H1 (cell line): Measurements from ENCODE around the gene ARHGAP8. TPM values are rescaled to one million over a fixed set of nuclear protein-coding genes. Genes with fewer than 3 reads are reported as not detected.

Source experiments
- CTCF ChIA-PET: fragments of 300-600 bp; sonication (Branson Sonifier 250); formaldehyde crosslinking; loops from one replicate; lab custom pipeline; 2021; ENCODE audit not compliant: partially characterized antibody; lab: Charles Lee
- POLR2A ChIA-PET: fragments of 300-600 bp; sonication (Branson Sonifier 250); formaldehyde crosslinking; loops from one replicate; lab custom pipeline; 2021; ENCODE audit warnings: inconsistent platforms; ENCODE audit not compliant: partially characterized antibody; lab: Charles Lee
- DNase-seq, 2 experiments: peaks; one replicate each; pipeline versions ENCODE4 v3.0.0 to v3.0.0-alpha.2; 2010 to 2022; ENCODE audit warnings: low spot score in 2 of 2, low read depth in 1 of 2, mixed read lengths in 1 of 2
- FAIRE-seq: peaks from 2 replicates; lab custom pipeline; 2011; peaks lifted over from hg19 to GRCh38; lab: Jason Lieb, UNC
- H2AFZ ChIP-seq: 2 replicates; pipeline ENCODE4 v1.8.1; 2012; ENCODE audit warnings: low read length, inconsistent platforms
- H2AK5ac ChIP-seq: 2 replicates; pipeline ENCODE4 v1.6.1; 2013; ENCODE audit warnings: low read depth, low read length
- H2BK120ac ChIP-seq: replicated peaks from 2 replicates; pipeline ENCODE3; 2013; ENCODE audit warnings: low read depth, low read length, inconsistent platforms
- H2BK12ac ChIP-seq: 2 replicates; pipeline ENCODE4 v1.6.1; 2013; ENCODE audit warnings: low read depth, low read length
- H2BK15ac ChIP-seq: 2 replicates; pipeline ENCODE4 v1.6.1; 2013; ENCODE audit warnings: low read length
- H2BK20ac ChIP-seq: 2 replicates; pipeline ENCODE4 v1.6.1; 2013; ENCODE audit warnings: low read length
- H2BK5ac ChIP-seq: 2 replicates; pipeline ENCODE4 v1.6.1; 2013; ENCODE audit warnings: low read depth, low read length
- H3K14ac ChIP-seq: 2 replicates; pipeline ENCODE4 v1.6.1; 2013; ENCODE audit warnings: inconsistent platforms; ENCODE audit not compliant: insufficient read length
- H3K18ac ChIP-seq: 2 replicates; pipeline ENCODE4 v1.6.1; 2013; ENCODE audit warnings: low read length; ENCODE audit errors: extremely low read depth
- H3K23ac ChIP-seq: 2 replicates; pipeline ENCODE4 v1.6.1; 2013; ENCODE audit warnings: inconsistent platforms; ENCODE audit not compliant: insufficient read length
- H3K23me2 ChIP-seq: 2 replicates; pipeline ENCODE4 v1.6.1; 2013; ENCODE audit warnings: low read depth, low read length
- H3K27ac ChIP-seq: 2 replicates; pipeline ENCODE4 v1.6.1; 2011; ENCODE audit warnings: low read depth, low read length, inconsistent platforms
- H3K27me3 ChIP-seq, 4 experiments: replicated peaks in 1 of 4; 1 replicate in 1 of 4; 2 replicates in 3 of 4; pipeline versions ENCODE4 v1.6.1 to v1.8.1; 2011 to 2013; ENCODE audit warnings: low read length in 3 of 4, mild to moderate bottlenecking in 3 of 4, inconsistent platforms in 2 of 4, mixed read lengths in 2 of 4, moderate library complexity in 1 of 4; ENCODE audit not compliant: control insufficient read depth in 3 of 4, insufficient read depth in 3 of 4; ENCODE audit errors: extremely low read depth in 1 of 4
- H3K36me3 ChIP-seq, 4 experiments: 2 replicates each; pipeline versions ENCODE4 v1.6.1 to v1.8.1; 2011 to 2013; ENCODE audit warnings: mild to moderate bottlenecking in 4 of 4, low read length in 3 of 4, moderate library complexity in 2 of 4, control low read depth in 1 of 4, inconsistent platforms in 1 of 4; ENCODE audit not compliant: insufficient read depth in 4 of 4, control insufficient read depth in 2 of 4
- H3K4ac ChIP-seq: replicated peaks from 2 replicates; pipeline ENCODE3; 2013; ENCODE audit warnings: low read length, low read depth, mixed read lengths, inconsistent platforms; ENCODE audit not compliant: insufficient read length
- H3K4me1 ChIP-seq, 4 experiments: replicated peaks in 1 of 4; 1 replicate in 1 of 4; 2 replicates in 3 of 4; pipeline versions ENCODE4 v1.6.1 to v1.8.1; 2011 to 2013; ENCODE audit warnings: low read length in 3 of 4, inconsistent platforms in 2 of 4, mixed read lengths in 1 of 4; ENCODE audit not compliant: insufficient read depth in 4 of 4, control insufficient read depth in 3 of 4
- H3K4me2 ChIP-seq, 2 experiments: 2 replicates each; pipeline versions ENCODE4 v1.6.1 to v1.8.1; 2011 to 2013; ENCODE audit warnings: low read depth in 2 of 2, low read length in 2 of 2, control low read depth in 1 of 2, inconsistent platforms in 1 of 2, mild to moderate bottlenecking in 1 of 2; ENCODE audit not compliant: insufficient read depth in 1 of 2
- H3K4me3 ChIP-seq, 4 experiments: fragments of 200-600, 300-600 bp in 1 of 4; sonication (generic), shearing (Covaris generic), sonication (Bioruptor Twin) in 1 of 4; 2 replicates each; pipeline versions ENCODE4 v1.5.1 to v1.8.1; 2011 to 2016; ENCODE audit warnings: low read length in 4 of 4, low read depth in 3 of 4, control low read depth in 2 of 4, inconsistent platforms in 2 of 4, mild to moderate bottlenecking in 2 of 4, mixed read lengths in 1 of 4, moderate library complexity in 1 of 4; ENCODE audit not compliant: insufficient read depth in 2 of 4; ENCODE audit errors: extremely low read depth in 1 of 4
- H3K56ac ChIP-seq: replicated peaks from 2 replicates; pipeline ENCODE3; 2013; ENCODE audit warnings: low read depth, mild to moderate bottlenecking, mixed read lengths, low read length, inconsistent platforms; ENCODE audit not compliant: insufficient read length
- H3K79me1 ChIP-seq: 2 replicates; pipeline ENCODE4 v1.6.1; 2013; ENCODE audit warnings: low read depth, low read length, control low read depth
- H3K79me2 ChIP-seq, 2 experiments: 2 replicates each; pipeline versions ENCODE4 v1.6.1 to v1.8.1; 2012 to 2013; ENCODE audit warnings: low read length in 2 of 2, mild to moderate bottlenecking in 2 of 2, inconsistent platforms in 1 of 2; ENCODE audit not compliant: insufficient read depth in 2 of 2, control insufficient read depth in 1 of 2
- H3K9ac ChIP-seq, 4 experiments: replicated peaks in 1 of 4; 1 replicate in 1 of 4; 2 replicates in 3 of 4; pipeline versions ENCODE4 v1.6.1 to v1.8.1; 2011 to 2013; ENCODE audit warnings: low read depth in 3 of 4, low read length in 3 of 4, control low read depth in 2 of 4, mild to moderate bottlenecking in 2 of 4, moderate library complexity in 2 of 4, inconsistent platforms in 1 of 4; ENCODE audit errors: extremely low read depth in 1 of 4
- H3K9me3 ChIP-seq, 2 experiments: 2 replicates each; pipeline versions ENCODE4 v1.6.1 to v1.8.1; 2012 to 2013; ENCODE audit warnings: mild to moderate bottlenecking in 2 of 2, moderate library complexity in 2 of 2, control low read depth in 1 of 2, inconsistent platforms in 1 of 2, low read depth in 1 of 2, low read length in 1 of 2, mixed read lengths in 1 of 2; ENCODE audit not compliant: insufficient read depth in 2 of 2
- H4K20me1 ChIP-seq, 2 experiments: replicated peaks in 1 of 2; 2 replicates each; pipeline versions ENCODE3 to v1.8.1; 2011 to 2013; ENCODE audit warnings: inconsistent platforms in 2 of 2, low read length in 2 of 2, mild to moderate bottlenecking in 1 of 2; ENCODE audit not compliant: insufficient read depth in 2 of 2, control insufficient read depth in 1 of 2
- H4K5ac ChIP-seq: 2 replicates; pipeline ENCODE4 v1.6.1; 2013; ENCODE audit warnings: low read length, low read depth, mixed read lengths, inconsistent platforms; ENCODE audit not compliant: insufficient read length
- H4K8ac ChIP-seq: 2 replicates; pipeline ENCODE4 v1.8.0; 2013; ENCODE audit warnings: mild to moderate bottlenecking, moderate library complexity, low read length, inconsistent platforms; ENCODE audit not compliant: insufficient read depth; ENCODE audit errors: extremely low read depth
- H4K91ac ChIP-seq: replicated peaks from 2 replicates; pipeline ENCODE3; 2013; ENCODE audit warnings: low read length, mixed read lengths, inconsistent platforms; ENCODE audit not compliant: insufficient read length
- NRF1 ChIP-seq: IDR thresholded peaks from 2 replicates; pipeline ENCODE4 v1.6.1; 2011; ENCODE audit warnings: mild to moderate bottlenecking, low read depth, low read length, improper control_type of control experiment
- RXRA ChIP-seq: IDR thresholded peaks from 2 replicates; pipeline ENCODE4 v1.6.1; 2011; ENCODE audit warnings: low read depth, mild to moderate bottlenecking, low read length, moderate library complexity; ENCODE audit not compliant: insufficient read depth
- SIN3A ChIP-seq, 2 experiments: IDR thresholded peaks in 1 of 2; conservative IDR thresholded peaks in 1 of 2; 2 replicates each; pipeline ENCODE4 v1.6.1; 2011 to 2012; ENCODE audit warnings: low read length in 2 of 2, improper control_type of control experiment in 1 of 2, low read depth in 1 of 2, mild to moderate bottlenecking in 1 of 2
- SIRT6 ChIP-seq: IDR thresholded peaks from one replicate; pipeline ENCODE4 v1.7.1; 2012; ENCODE audit warnings: low read length, inconsistent platforms
- TBP ChIP-seq: IDR thresholded peaks from 2 replicates; pipeline ENCODE4 v1.6.1; 2011; ENCODE audit warnings: low read depth, low read length, improper control_type of control experiment
- TCF12 ChIP-seq: IDR thresholded peaks from 2 replicates; pipeline ENCODE4 v1.6.1; 2011; ENCODE audit warnings: low read depth, mild to moderate bottlenecking, low read length
- TEAD4 ChIP-seq: IDR thresholded peaks from 2 replicates; pipeline ENCODE4 v1.6.1; 2012; ENCODE audit warnings: low read depth, low read length, inconsistent platforms, mixed read lengths
- ZNF274 ChIP-seq: IDR thresholded peaks from 2 replicates; pipeline ENCODE4 v1.7.0; 2012; ENCODE audit warnings: low read length, borderline replicate concordance; ENCODE audit errors: extremely low read depth
- WGBS, 2 experiments: shearing (Covaris generic) in 1 of 2; methylation state at CpG; one replicate each; pipeline versions ENCODE4 v1.1.6 to v1.1.7; 2013 to 2015; ENCODE audit warnings: low lambda C conversion rate in 2 of 2, mixed read lengths in 2 of 2, inconsistent platforms in 1 of 2, low coverage in 1 of 2, missing lambda C conversion rate in 1 of 2; ENCODE audit not compliant: insufficient replicate concordance in 2 of 2, insufficient coverage in 1 of 2, insufficient read length in 1 of 2; ENCODE audit errors: extremely low coverage in 1 of 2, missing lambda C conversion rate in 1 of 2; 5-methylcytosine and 5-hydroxymethylcytosine counted together
- polyA plus RNA-seq, 7 experiments: library from polyadenylated mRNA; depleted of rRNA in 3 of 7; stranded (reverse) in 5 of 7; unstranded in 2 of 7; fragments of >200 nt in 5 of 7; fragments of 200-250 nt in 2 of 7; gene quantifications; 1 replicate in 5 of 7; 2 replicates in 1 of 7; 4 replicates in 1 of 7; pipeline versions ENCODE4 v1.2.1 to v1.2.3, GENCODE V29; 2011 to 2013; ENCODE audit warnings: missing spikeins in 2 of 7, mixed read lengths in 2 of 7
- total RNA-seq: library from RNA; stranded (reverse); fragmentation: NEBNext Ultra II Directional; extraction: Animal tissue kit (Norgen Biotek cat#: 25700); gene quantifications from 2 replicates; pipeline ENCODE4 v1.2.1, GENCODE V29; 2021
- TF ChIP-seq, protein P1 (sequence below), 3 experiments: IDR thresholded peaks; 1 replicate in 2 of 3; 2 replicates in 1 of 3; pipeline versions ENCODE4 v1.5.1 to v1.6.1; 2011; ENCODE audit warnings: low read length in 3 of 3, mild to moderate bottlenecking in 3 of 3, inconsistent platforms in 2 of 3, low read depth in 1 of 3, moderate library complexity in 1 of 3; ENCODE audit not compliant: insufficient read depth in 1 of 3; ENCODE audit errors: control extremely low read depth in 1 of 3
- TF ChIP-seq, protein P2 (sequence below): IDR thresholded peaks from 2 replicates; pipeline ENCODE4 v1.6.1; 2012; ENCODE audit warnings: inconsistent platforms

The ARHGAP8 gene
- total and polyA plus RNA-seq, 2 of the 8 experiments (the other 6 are each of a cell fraction or from before 2014, with no cell fraction given), result 35.6 to 47.7 TPM

DNA sequence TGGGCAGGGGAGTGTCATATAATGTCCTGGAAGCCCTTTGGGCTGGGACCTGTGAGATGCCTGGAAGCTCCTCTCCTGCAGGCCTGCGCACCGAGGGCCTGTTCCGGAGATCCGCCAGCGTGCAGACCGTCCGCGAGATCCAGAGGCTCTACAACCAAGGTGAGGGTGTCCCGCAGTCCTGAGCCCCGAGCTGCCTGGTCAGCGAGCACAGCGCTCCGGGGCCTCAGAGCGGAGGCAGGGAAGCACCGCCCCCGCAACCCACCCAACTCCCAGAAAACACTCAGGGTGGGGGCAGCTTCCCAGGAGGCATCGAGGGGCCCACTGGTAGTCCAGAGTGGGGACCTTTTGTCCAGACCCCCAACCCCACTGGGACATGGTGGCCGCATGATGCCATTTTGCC lies 95.5 kb downstream of the ARHGAP8 start:
- Histone ChIP-seq H3K18ac (no peak overlapping the region), H4K91ac (no peak overlapping the region), H2AFZ (no peak overlapping the region), H3K4me2 (no peak overlapping the region), H3K9me3 (no peaks in the 10 kb centered on the region), H3K23me2 (no peaks in the 10 kb centered on the region; the same call in 1 of the 2 replicates), H3K4me1 (no peaks in the 10 kb centered on the region), H2BK20ac (no peak overlapping the region), H4K5ac (no peak overlapping the region), H3K9ac (no peak overlapping the region), H2BK12ac (no peak overlapping the region), H3K23ac (no peak overlapping the region), H3K27me3 (no peaks in the 10 kb centered on the region), H4K20me1 (no peaks in the 10 kb centered on the region), H4K8ac (no peak overlapping the region), H3K4ac (no peak overlapping the region), H3K36me3 (peaks cover 0 to 6% (median 1%) of the 10 kb centered on the region in 4 experiments; a peak in 3 of 8 replicates), H3K27ac (no peak overlapping the region), H3K14ac (no peak overlapping the region), H2BK15ac (no peak overlapping the region), H3K79me2 (no peaks in the 10 kb centered on the region), H2BK120ac (no peak overlapping the region), H3K56ac (no peak overlapping the region), H2BK5ac (no peak overlapping the region), H2AK5ac (no peak overlapping the region), H3K79me1 (no peaks in the 10 kb centered on the region), H3K4me3 (no peak overlapping the region)
- ChIA-PET CTCF (interaction anchor here (0.6 to 2.6 kb wide), 7 partner anchors 11 to 110 kb away, joined by 3 to 12 read pairs (median 3); no protein-coding TSS in a partner anchor), POLR2A (interaction anchor here (0.8 to 1.1 kb wide), 2 partner anchors 9 to 15 kb away, joined by 3 to 4 read pairs; no protein-coding TSS in a partner anchor)
- TF ChIP-seq, protein P1, sequence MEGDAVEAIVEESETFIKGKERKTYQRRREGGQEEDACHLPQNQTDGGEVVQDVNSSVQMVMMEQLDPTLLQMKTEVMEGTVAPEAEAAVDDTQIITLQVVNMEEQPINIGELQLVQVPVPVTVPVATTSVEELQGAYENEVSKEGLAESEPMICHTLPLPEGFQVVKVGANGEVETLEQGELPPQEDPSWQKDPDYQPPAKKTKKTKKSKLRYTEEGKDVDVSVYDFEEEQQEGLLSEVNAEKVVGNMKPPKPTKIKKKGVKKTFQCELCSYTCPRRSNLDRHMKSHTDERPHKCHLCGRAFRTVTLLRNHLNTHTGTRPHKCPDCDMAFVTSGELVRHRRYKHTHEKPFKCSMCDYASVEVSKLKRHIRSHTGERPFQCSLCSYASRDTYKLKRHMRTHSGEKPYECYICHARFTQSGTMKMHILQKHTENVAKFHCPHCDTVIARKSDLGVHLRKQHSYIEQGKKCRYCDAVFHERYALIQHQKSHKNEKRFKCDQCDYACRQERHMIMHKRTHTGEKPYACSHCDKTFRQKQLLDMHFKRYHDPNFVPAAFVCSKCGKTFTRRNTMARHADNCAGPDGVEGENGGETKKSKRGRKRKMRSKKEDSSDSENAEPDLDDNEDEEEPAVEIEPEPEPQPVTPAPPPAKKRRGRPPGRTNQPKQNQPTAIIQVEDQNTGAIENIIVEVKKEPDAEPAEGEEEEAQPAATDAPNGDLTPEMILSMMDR (IDR thresholded peaks at IDR 0.05; ENCODE audit: control extremely low read depth in 1 of 3, insufficient read depth in 1 of 3, low read depth in 1 of 3, low read length in 3 of 3), result no peak
- TF ChIP-seq SIN3A (conservative IDR thresholded peaks at IDR 0.05 in 1 of 2, IDR thresholded peaks at IDR 0.05 in 1 of 2; ENCODE audit: low read depth in 1 of 2, low read length in 2 of 2), result no peak
- no peak for TF ChIP-seq RXRA
- no peak for TF ChIP-seq SIRT6
- TF ChIP-seq, protein P2, sequence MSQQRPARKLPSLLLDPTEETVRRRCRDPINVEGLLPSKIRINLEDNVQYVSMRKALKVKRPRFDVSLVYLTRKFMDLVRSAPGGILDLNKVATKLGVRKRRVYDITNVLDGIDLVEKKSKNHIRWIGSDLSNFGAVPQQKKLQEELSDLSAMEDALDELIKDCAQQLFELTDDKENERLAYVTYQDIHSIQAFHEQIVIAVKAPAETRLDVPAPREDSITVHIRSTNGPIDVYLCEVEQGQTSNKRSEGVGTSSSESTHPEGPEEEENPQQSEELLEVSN, result no peak
- no peak for TF ChIP-seq ZNF274
- no peak for TF ChIP-seq NRF1
- no peak for TF ChIP-seq TEAD4
- TF ChIP-seq TBP, result no peak
- no peak for TF ChIP-seq TCF12
- 94% methylated on average over 18 of the region's 18 CpGs; no CpG with 5 or more reads in 1 of the 2 experiments for WGBS, 2 experiments
- DNase-seq (no peak), FAIRE-seq (no peak)
